DND-41 (cell line): ENCODE measurements around the gene MAP2K2.
A peak's percentile ranks its signal among the peaks of the same experiment; 100 is the strongest.
"Not testable (repeated sequence)": the region's sequence is repeated elsewhere in the genome, so short reads cannot be mapped to it uniquely, and the experiment has no call there.

ENCODE experiments used
- ATAC-seq: fragments of 200-7000 bp; cut with Tn5 transposase; 3 replicates; pipeline ENCODE4 v1.9.1; 2021; ENCODE audit warnings: low read depth; ENCODE audit not compliant: insufficient read depth
- DNase-seq: peaks from one replicate; pipeline ENCODE4 v3.0.0-alpha.2; 2020
- H2AFZ ChIP-seq: 2 replicates; pipeline ENCODE4 v1.6.0; 2012; ENCODE audit warnings: low read depth, low read length
- H3K27ac ChIP-seq: 2 replicates; pipeline ENCODE4 v1.5.1; 2012; ENCODE audit warnings: low read length, inconsistent platforms
- H3K27me3 ChIP-seq: fragments of 200-600 bp; sonication (generic); 2 replicates; pipeline ENCODE4 v1.6.0; 2012; ENCODE audit warnings: low read length, mild to moderate bottlenecking, inconsistent platforms; ENCODE audit not compliant: insufficient read depth, poor library complexity
- H3K36me3 ChIP-seq: 2 replicates; pipeline ENCODE4 v1.5.1; 2012; ENCODE audit warnings: low read length, inconsistent platforms; ENCODE audit not compliant: insufficient read depth
- H3K4me1 ChIP-seq: 2 replicates; pipeline ENCODE4 v1.5.1; 2012; ENCODE audit warnings: mild to moderate bottlenecking, low read length; ENCODE audit not compliant: insufficient read depth
- H3K4me2 ChIP-seq: 2 replicates; pipeline ENCODE4 v1.6.0; 2012; ENCODE audit warnings: mild to moderate bottlenecking, moderate library complexity, low read length, inconsistent platforms; ENCODE audit not compliant: insufficient read depth
- H3K4me3 ChIP-seq, 2 experiments: fragments of 200-600 bp in 1 of 2; shearing (Covaris generic) in 1 of 2; 2 replicates each; pipeline ENCODE4 v1.5.1; 2012 to 2016; ENCODE audit warnings: inconsistent platforms in 2 of 2, low read length in 2 of 2, mild to moderate bottlenecking in 2 of 2, low read depth in 1 of 2, moderate library complexity in 1 of 2
- H3K79me2 ChIP-seq: 2 replicates; pipeline ENCODE4 v1.6.0; 2012; ENCODE audit warnings: low read length, inconsistent platforms; ENCODE audit not compliant: insufficient read depth
- H3K9ac ChIP-seq: 2 replicates; pipeline ENCODE4 v1.6.0; 2012; ENCODE audit warnings: low read depth, mild to moderate bottlenecking, inconsistent platforms, low read length, moderate library complexity
- H3K9me3 ChIP-seq: 2 replicates; pipeline ENCODE4 v1.5.1; 2012; ENCODE audit warnings: low read length, moderate library complexity, mild to moderate bottlenecking, inconsistent platforms; ENCODE audit not compliant: insufficient read depth, severe bottlenecking
- H4K20me1 ChIP-seq: 2 replicates; pipeline ENCODE4 v1.6.0; 2012; ENCODE audit warnings: low read length; ENCODE audit not compliant: insufficient read depth
- CTCF ChIP-seq: IDR thresholded peaks from 2 replicates; pipeline ENCODE4 v1.5.1; 2012; ENCODE audit warnings: borderline replicate concordance, low read length, moderate library complexity, mild to moderate bottlenecking; ENCODE audit not compliant: poor library complexity, severe bottlenecking; ENCODE audit errors: extremely low read depth
- EZH2 ChIP-seq: IDR thresholded peaks from 3 replicates; pipeline ENCODE4 v1.6.1; 2012; ENCODE audit warnings: borderline replicate concordance, low read depth, mild to moderate bottlenecking, moderate library complexity, low read length, inconsistent platforms; ENCODE audit not compliant: severe bottlenecking

Gene MAP2K2

GRCh38 chr19:4139614-4140236, 15.8 kb upstream of the MAP2K2 start:
- Histone ChIP-seq H3K4me3 (no peak overlapping the region), H3K4me1 (peaks cover 12% of the 10 kb centered on the region), H4K20me1 (no peaks in the 10 kb centered on the region), H3K27ac (peak overlapping the region; percentile 8; the same call in 1 of the 2 replicates), H3K27me3 (no peaks in the 10 kb centered on the region), H2AFZ (peak overlapping the region; percentile 62), H3K9ac (no peak overlapping the region), H3K4me2 (no peak overlapping the region; the same call in 1 of the 2 replicates), H3K9me3 (no peaks in the 10 kb centered on the region), H3K79me2 (no peaks in the 10 kb centered on the region), H3K36me3 (no peaks in the 10 kb centered on the region)
- ATAC-seq = peak; percentile 91
- TF ChIP-seq EZH2 = no peak
- TF ChIP-seq CTCF = peak; percentile 93
- DNase-seq = peak; percentile 86

DNA sequence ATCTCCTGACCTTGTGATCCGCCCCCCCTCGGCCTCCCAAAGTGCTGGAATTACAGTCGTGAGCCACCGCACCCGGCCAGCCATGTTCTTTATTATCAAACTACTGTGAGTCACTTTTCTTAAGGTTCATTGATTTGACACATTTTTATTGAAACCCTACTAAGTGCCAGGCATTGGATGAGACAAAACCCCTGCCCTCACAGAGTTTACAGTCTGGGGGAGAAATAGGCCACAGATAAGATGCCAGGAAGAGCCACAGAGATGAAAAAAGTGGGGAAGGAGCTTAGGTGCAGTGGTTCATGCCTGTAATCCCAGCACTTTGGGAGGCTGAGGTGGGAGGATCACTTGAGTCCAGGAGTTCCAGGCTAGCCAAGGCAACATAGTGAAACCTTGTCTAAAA, 14.5 kb upstream of the MAP2K2 start:
- Histone ChIP-seq H3K79me2 (no peaks in the 10 kb centered on the region), H3K27ac (no peak overlapping the region), H4K20me1 (no peaks in the 10 kb centered on the region), H3K9me3 (no peaks in the 10 kb centered on the region), H3K4me2 (no peak overlapping the region), H2AFZ (no peak overlapping the region), H3K9ac (no peak overlapping the region), H3K4me3 (no peak overlapping the region), H3K27me3 (no peaks in the 10 kb centered on the region), H3K36me3 (no peaks in the 10 kb centered on the region), H3K4me1 (peaks cover 12% of the 10 kb centered on the region)
- TF ChIP-seq EZH2 (no peak), CTCF (no peak)
- DNase-seq = no peak
- ATAC-seq = no peak

GRCh38 chr19:4136680-4137088, 12.8 kb upstream of the MAP2K2 start:
- Histone ChIP-seq H3K4me2 (no peak overlapping the region), H3K27me3 (no peaks in the 10 kb centered on the region), H3K4me1 (peaks cover 12% of the 10 kb centered on the region), H3K79me2 (no peaks in the 10 kb centered on the region), H3K4me3 (no peak overlapping the region), H2AFZ (no peak overlapping the region), H3K9ac (no peak overlapping the region), H3K27ac (no peak overlapping the region), H3K36me3 (no peaks in the 10 kb centered on the region), H4K20me1 (no peaks in the 10 kb centered on the region), H3K9me3 (no peaks in the 10 kb centered on the region)
- TF ChIP-seq EZH2 (no peak), CTCF (no peak)
- DNase-seq = no peak
- ATAC-seq = no peak

- not testable (repeated sequence) for H3K9me3 ChIP-seq, H3K4me2 ChIP-seq, H3K36me3 ChIP-seq, H3K4me1 ChIP-seq, H4K20me1 ChIP-seq, H3K9ac ChIP-seq, H3K27me3 ChIP-seq, DNase-seq, ATAC-seq, H3K27ac ChIP-seq, H3K79me2 ChIP-seq, H3K4me3 ChIP-seq, H2AFZ ChIP-seq
Observed at GRCh38 chr19:4135386-4135785, 11.5 kb upstream of the MAP2K2 start.
